ENCODE results near the gene OR52W1. TPM values are rescaled to one million over a fixed set of nuclear protein-coding genes. Genes with fewer than 3 reads are reported as not detected.

The OR52W1 gene
- total and polyA plus RNA-seq, 2 donors (not counting 1 experiment from before 2014, with no cell fraction given), result not detected

- Histone ChIP-seq H3K9ac (ENCODE audit: low read length) (no peak overlapping the region), H3K27me3 (replicated peaks in 1 of 4; ENCODE audit: control extremely low read depth in 1 of 4, control insufficient read depth in 3 of 4, insufficient read depth in 4 of 4, low read length in 3 of 4) (no peaks in the 10 kb centered on the region), H3K4me3 (ENCODE audit: control extremely low read depth in 1 of 5, extremely low read depth in 1 of 5, insufficient read depth in 1 of 5, low read depth in 2 of 5, low read length in 4 of 5) (no peak overlapping the region), H2AFZ (ENCODE audit: insufficient read depth, low read depth, low read length, poor library complexity, severe bottlenecking) (no peak overlapping the region), H3K4me2 (replicated peaks; ENCODE audit: low read depth, low read length, poor library complexity, severe bottlenecking) (no peak overlapping the region), H3K4me1 (ENCODE audit: control insufficient read depth in 2 of 2, insufficient read depth in 2 of 2, low read length in 2 of 2) (peaks cover 0 to 3% of the 10 kb centered on the region in 2 donors), H3K27ac (ENCODE audit: low read length in 2 of 2) (no peak overlapping the region), H3K9me3 (ENCODE audit: control extremely low read depth in 1 of 3, control insufficient read depth in 2 of 3, insufficient read depth in 1 of 3, low read length in 2 of 3) (no peaks in the 10 kb centered on the region), H3K79me2 (ENCODE audit: control insufficient read depth, insufficient read depth, low read length) (no peaks in the 10 kb centered on the region), H4K20me1 (ENCODE audit: control insufficient read depth, insufficient read depth, low read length, poor library complexity, severe bottlenecking) (no peaks in the 10 kb centered on the region), H3K36me3 (replicated peaks in 1 of 2; ENCODE audit: control extremely low read depth in 1 of 2, control insufficient read depth in 1 of 2, extremely low read depth in 1 of 2, insufficient read depth in 2 of 2, low read length in 1 of 2) (peaks cover 0 to 15% of the 10 kb centered on the region in 2 experiments)
- ATAC-seq (ENCODE audit: low read depth) (no peak), DNase-seq (no peak)
- Mint-ChIP-seq H3K4me1 (peaks cover 9% of the 10 kb centered on the region), H3K4me3 (no peak overlapping the region), H3K9me3 (ENCODE audit: insufficient read depth) (no peaks in the 10 kb centered on the region), H3K27me3 (no peaks in the 10 kb centered on the region), H3K27ac (no peak overlapping the region)
- intact Hi-C loops (cut with micrococcal nuclease), result no loop called here
- CTCF ChIA-PET, result no interaction called here
- 100% methylated on average over 3 of the region's 3 CpGs for WGBS (ENCODE audit: insufficient coverage)
- TF ChIP-seq EZH2 (IDR thresholded peaks at IDR 0.05; ENCODE audit: borderline replicate concordance, insufficient read depth, low read depth, low read length, poor library complexity, severe bottlenecking), result no peak
- POLR2A ChIA-PET, result no interaction called here
Measured at GRCh38 chr11:6206456-6207180, 7.6 kb downstream of the OR52W1 start.

DNA sequence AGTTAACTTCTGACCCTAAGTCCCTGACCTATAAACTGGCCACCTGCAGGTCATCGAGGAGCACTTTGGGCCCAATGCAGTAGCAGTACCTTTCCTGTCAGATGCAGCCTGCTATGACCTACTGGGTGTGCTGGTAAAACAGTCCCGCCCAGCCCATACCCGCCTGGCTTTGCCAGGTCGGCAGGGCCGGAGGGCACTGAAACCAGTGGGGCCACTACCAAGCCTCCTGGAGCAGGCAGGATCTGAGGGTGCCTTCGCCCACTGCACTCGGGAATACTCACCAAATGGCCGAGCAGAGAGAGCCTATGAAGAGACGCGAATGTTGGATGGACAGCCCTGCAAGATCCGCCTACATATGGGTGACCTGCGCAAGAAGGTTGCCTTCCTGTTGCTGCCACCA is 10.8 kb downstream of the OR52W1 start:
- no peak for ATAC-seq (ENCODE audit: low read depth)
- Mint-ChIP-seq H3K27me3 (no peaks in the 10 kb centered on the region), H3K27ac (no peak overlapping the region), H3K9me3 (ENCODE audit: insufficient read depth) (no peaks in the 10 kb centered on the region), H3K4me1 (no peaks in the 10 kb centered on the region), H3K4me3 (no peak overlapping the region)
- H3K4me3 ChIP-seq (ENCODE audit: control extremely low read depth in 1 of 5, extremely low read depth in 1 of 5, insufficient read depth in 1 of 5, low read depth in 2 of 5, low read length in 4 of 5), result no peak overlapping the region
- H2AFZ ChIP-seq (ENCODE audit: insufficient read depth, low read depth, low read length, poor library complexity, severe bottlenecking), result no peak overlapping the region
- intact Hi-C loops (cut with micrococcal nuclease), result no loop called here
- H3K4me2 ChIP-seq (replicated peaks; ENCODE audit: low read depth, low read length, poor library complexity, severe bottlenecking), result no peak overlapping the region
- H4K20me1 ChIP-seq (ENCODE audit: control insufficient read depth, insufficient read depth, low read length, poor library complexity, severe bottlenecking), result no peaks in the 10 kb centered on the region
- ChIA-PET CTCF (no interaction called here), POLR2A (no interaction called here)
- H3K36me3 ChIP-seq (replicated peaks in 1 of 2; ENCODE audit: control extremely low read depth in 1 of 2, control insufficient read depth in 1 of 2, extremely low read depth in 1 of 2, insufficient read depth in 2 of 2, low read length in 1 of 2), result peaks cover 0 to 35% of the 10 kb centered on the region in 2 experiments
- no peak for DNase-seq
- no peaks in the 10 kb centered on the region for H3K9me3 ChIP-seq (ENCODE audit: control extremely low read depth in 1 of 3, control insufficient read depth in 2 of 3, insufficient read depth in 1 of 3, low read length in 2 of 3)
- H3K4me1 ChIP-seq (ENCODE audit: control insufficient read depth in 2 of 2, insufficient read depth in 2 of 2, low read length in 2 of 2), result no peaks in the 10 kb centered on the region
- H3K9ac ChIP-seq (ENCODE audit: low read length), result no peak overlapping the region
- no peaks in the 10 kb centered on the region for H3K79me2 ChIP-seq (ENCODE audit: control insufficient read depth, insufficient read depth, low read length)
- no peaks in the 10 kb centered on the region for H3K27me3 ChIP-seq (replicated peaks in 1 of 4; ENCODE audit: control extremely low read depth in 1 of 4, control insufficient read depth in 3 of 4, insufficient read depth in 4 of 4, low read length in 3 of 4)
- TF ChIP-seq EZH2 (IDR thresholded peaks at IDR 0.05; ENCODE audit: borderline replicate concordance, insufficient read depth, low read depth, low read length, poor library complexity, severe bottlenecking), result no peak
- TF ChIP-seq, protein P1, sequence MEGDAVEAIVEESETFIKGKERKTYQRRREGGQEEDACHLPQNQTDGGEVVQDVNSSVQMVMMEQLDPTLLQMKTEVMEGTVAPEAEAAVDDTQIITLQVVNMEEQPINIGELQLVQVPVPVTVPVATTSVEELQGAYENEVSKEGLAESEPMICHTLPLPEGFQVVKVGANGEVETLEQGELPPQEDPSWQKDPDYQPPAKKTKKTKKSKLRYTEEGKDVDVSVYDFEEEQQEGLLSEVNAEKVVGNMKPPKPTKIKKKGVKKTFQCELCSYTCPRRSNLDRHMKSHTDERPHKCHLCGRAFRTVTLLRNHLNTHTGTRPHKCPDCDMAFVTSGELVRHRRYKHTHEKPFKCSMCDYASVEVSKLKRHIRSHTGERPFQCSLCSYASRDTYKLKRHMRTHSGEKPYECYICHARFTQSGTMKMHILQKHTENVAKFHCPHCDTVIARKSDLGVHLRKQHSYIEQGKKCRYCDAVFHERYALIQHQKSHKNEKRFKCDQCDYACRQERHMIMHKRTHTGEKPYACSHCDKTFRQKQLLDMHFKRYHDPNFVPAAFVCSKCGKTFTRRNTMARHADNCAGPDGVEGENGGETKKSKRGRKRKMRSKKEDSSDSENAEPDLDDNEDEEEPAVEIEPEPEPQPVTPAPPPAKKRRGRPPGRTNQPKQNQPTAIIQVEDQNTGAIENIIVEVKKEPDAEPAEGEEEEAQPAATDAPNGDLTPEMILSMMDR (IDR thresholded peaks at IDR 0.05), result no peak
- H3K27ac ChIP-seq (ENCODE audit: low read length in 2 of 2), result no peak overlapping the region
- over 99% methylated on average over 12 of the region's 12 CpGs for WGBS (ENCODE audit: insufficient coverage)
